ENCODE measurements around the gene CEP112. TPM values are rescaled to one million over a fixed set of nuclear protein-coding genes. Genes with fewer than 3 reads are reported as not detected.
A peak's percentile ranks its signal among the peaks of the same experiment; 100 is the strongest.

CEP112 gene
- total and polyA plus RNA-seq, 2 of the 13 experiments (the other 11 are each of a cell fraction or from before 2014, with no cell fraction given): 1.2 to 3.4 TPM

GRCh38 chr17:66228887-66229782 is 37.2 kb upstream of the CEP112 start, which contains the start of gene APOH (continued):
- TF ChIP-seq, protein P1, sequence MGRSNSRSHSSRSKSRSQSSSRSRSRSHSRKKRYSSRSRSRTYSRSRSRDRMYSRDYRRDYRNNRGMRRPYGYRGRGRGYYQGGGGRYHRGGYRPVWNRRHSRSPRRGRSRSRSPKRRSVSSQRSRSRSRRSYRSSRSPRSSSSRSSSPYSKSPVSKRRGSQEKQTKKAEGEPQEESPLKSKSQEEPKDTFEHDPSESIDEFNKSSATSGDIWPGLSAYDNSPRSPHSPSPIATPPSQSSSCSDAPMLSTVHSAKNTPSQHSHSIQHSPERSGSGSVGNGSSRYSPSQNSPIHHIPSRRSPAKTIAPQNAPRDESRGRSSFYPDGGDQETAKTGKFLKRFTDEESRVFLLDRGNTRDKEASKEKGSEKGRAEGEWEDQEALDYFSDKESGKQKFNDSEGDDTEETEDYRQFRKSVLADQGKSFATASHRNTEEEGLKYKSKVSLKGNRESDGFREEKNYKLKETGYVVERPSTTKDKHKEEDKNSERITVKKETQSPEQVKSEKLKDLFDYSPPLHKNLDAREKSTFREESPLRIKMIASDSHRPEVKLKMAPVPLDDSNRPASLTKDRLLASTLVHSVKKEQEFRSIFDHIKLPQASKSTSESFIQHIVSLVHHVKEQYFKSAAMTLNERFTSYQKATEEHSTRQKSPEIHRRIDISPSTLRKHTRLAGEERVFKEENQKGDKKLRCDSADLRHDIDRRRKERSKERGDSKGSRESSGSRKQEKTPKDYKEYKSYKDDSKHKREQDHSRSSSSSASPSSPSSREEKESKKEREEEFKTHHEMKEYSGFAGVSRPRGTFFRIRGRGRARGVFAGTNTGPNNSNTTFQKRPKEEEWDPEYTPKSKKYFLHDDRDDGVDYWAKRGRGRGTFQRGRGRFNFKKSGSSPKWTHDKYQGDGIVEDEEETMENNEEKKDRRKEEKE (IDR thresholded peaks at IDR 0.05): no peak
- TF ChIP-seq SAP130 (CRISPR knock-in tag; IDR thresholded peaks at IDR 0.05; ENCODE audit: low read depth) (peak; percentile 92), ZNF597 (CRISPR knock-in tag; IDR thresholded peaks at IDR 0.05) (no peak), ZNF101 (CRISPR knock-in tag; IDR thresholded peaks at IDR 0.05; ENCODE audit: borderline replicate concordance, low read depth) (peak; percentile 47; the same call in 1 of the 2 replicates), ELF3 (CRISPR knock-in tag; IDR thresholded peaks at IDR 0.05) (peak; percentile 58), PHF8 (CRISPR knock-in tag; IDR thresholded peaks at IDR 0.05) (peak; percentile 62; the same call in 1 of the 2 replicates), ATF7-NPFF (CRISPR knock-in tag; IDR thresholded peaks at IDR 0.05; ENCODE audit: low read depth) (no peak), NFKBIZ (CRISPR knock-in tag; IDR thresholded peaks at IDR 0.05) (peak; percentile 55; the same call in 1 of the 2 replicates), ZFP36L1 (CRISPR knock-in tag; IDR thresholded peaks at IDR 0.05) (peak; percentile 78; the same call in 1 of the 2 replicates), NFE2L2 (IDR thresholded peaks at IDR 0.05; ENCODE audit: low read length) (no peak), ELF1 (CRISPR knock-in tag; IDR thresholded peaks at IDR 0.05) (peak; percentile 64; the same call in 1 of the 2 replicates), ZNF430 (CRISPR knock-in tag; IDR thresholded peaks at IDR 0.05) (no peak), KMT2A (CRISPR knock-in tag; IDR thresholded peaks at IDR 0.05) (peak; percentile 14; the same call in 1 of the 2 replicates), MTERF4 (CRISPR knock-in tag; IDR thresholded peaks at IDR 0.05) (no peak), ZNF83 (CRISPR knock-in tag; IDR thresholded peaks at IDR 0.05; ENCODE audit: borderline replicate concordance) (no peak), ZNF20 (CRISPR knock-in tag; IDR thresholded peaks at IDR 0.05) (no peak), CC2D1A (CRISPR knock-in tag; IDR thresholded peaks at IDR 0.05) (no peak), ZNF567 (CRISPR knock-in tag; IDR thresholded peaks at IDR 0.05; ENCODE audit: borderline replicate concordance) (no peak)
- TF ChIP-seq, protein P2, sequence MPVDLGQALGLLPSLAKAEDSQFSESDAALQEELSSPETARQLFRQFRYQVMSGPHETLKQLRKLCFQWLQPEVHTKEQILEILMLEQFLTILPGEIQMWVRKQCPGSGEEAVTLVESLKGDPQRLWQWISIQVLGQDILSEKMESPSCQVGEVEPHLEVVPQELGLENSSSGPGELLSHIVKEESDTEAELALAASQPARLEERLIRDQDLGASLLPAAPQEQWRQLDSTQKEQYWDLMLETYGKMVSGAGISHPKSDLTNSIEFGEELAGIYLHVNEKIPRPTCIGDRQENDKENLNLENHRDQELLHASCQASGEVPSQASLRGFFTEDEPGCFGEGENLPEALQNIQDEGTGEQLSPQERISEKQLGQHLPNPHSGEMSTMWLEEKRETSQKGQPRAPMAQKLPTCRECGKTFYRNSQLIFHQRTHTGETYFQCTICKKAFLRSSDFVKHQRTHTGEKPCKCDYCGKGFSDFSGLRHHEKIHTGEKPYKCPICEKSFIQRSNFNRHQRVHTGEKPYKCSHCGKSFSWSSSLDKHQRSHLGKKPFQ (CRISPR knock-in tag; IDR thresholded peaks at IDR 0.05; ENCODE audit: insufficient replicate concordance): peak; percentile 18

Data from HepG2 (cell line).